ENCODE measurements around the gene EIF6. TPM values are rescaled to one million over a fixed set of nuclear protein-coding genes. Genes with fewer than 3 reads are reported as not detected.

EIF6 gene
- total RNA-seq, 1 donor from 2014 or later = 271 TPM

DNA sequence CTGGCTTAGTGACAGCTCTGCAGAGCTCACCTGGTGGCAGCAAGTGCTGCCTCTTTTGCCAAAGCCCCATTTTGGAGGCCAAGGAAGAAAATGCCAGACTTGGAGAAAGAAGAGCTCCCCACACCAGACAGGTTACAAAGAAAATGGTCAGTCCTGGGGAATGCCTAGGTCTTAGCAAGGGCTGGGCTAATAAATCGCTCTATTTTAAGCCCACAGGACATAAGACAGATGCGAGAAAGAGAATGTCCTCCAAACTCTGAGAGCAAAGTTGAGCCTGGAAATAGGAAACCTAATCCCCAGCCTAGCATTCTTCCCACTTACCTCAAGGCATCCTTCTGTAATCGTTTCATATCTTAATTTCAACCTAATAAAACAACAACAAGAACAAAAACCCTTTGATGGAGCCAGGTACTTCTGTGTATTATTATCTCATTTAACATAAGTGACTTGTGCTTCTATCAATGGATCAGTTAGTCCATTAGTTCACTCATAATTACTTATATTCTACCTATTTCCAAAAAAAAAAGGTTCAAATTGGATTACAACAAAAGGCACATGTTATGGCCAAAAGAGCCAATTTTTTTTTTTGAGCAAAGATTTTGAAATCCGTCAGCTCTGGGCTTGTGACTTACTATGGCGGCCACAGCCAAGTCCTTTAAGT lies 48.1 kb upstream of the EIF6 start:
- H3K4me1 Mint-ChIP-seq (ENCODE audit: low read depth, unreplicated experiment) = peaks cover 49% of the 10 kb centered on the region
- no peaks in the 10 kb centered on the region for H3K27me3 ChIP-seq (ENCODE audit: insufficient read depth, low read length)
- FAIRE-seq = no peak
- no peak overlapping the region for H3K9ac ChIP-seq (ENCODE audit: low read length)
- no peaks in the 10 kb centered on the region for H3K36me3 ChIP-seq (ENCODE audit: insufficient read depth, low read length)
- H3K4me2 ChIP-seq (ENCODE audit: low read length) = no peak overlapping the region
- no peak overlapping the region for H3K4me3 ChIP-seq (ENCODE audit: insufficient read depth, low read depth, low read length)
- no peaks in the 10 kb centered on the region for H3K9me3 ChIP-seq (ENCODE audit: insufficient read depth, low read depth, low read length)
- no peaks in the 10 kb centered on the region for H3K27me3 Mint-ChIP-seq (ENCODE audit: low read depth, unreplicated experiment)
- no peak overlapping the region for H3K4me3 Mint-ChIP-seq (ENCODE audit: unreplicated experiment)
- no peak overlapping the region for H3K27ac ChIP-seq (ENCODE audit: low read depth, low read length)
- H4K20me1 ChIP-seq (ENCODE audit: insufficient read depth, low read length) = no peaks in the 10 kb centered on the region
- DNase-seq (ENCODE audit: low read depth) = no peak
- H3K4me1 ChIP-seq (ENCODE audit: insufficient read depth, low read length) = no peaks in the 10 kb centered on the region
- no peak for TF ChIP-seq EZH2 (IDR thresholded peaks at IDR 0.05; ENCODE audit: insufficient read depth, low read length)
- TF ChIP-seq, protein P1, sequence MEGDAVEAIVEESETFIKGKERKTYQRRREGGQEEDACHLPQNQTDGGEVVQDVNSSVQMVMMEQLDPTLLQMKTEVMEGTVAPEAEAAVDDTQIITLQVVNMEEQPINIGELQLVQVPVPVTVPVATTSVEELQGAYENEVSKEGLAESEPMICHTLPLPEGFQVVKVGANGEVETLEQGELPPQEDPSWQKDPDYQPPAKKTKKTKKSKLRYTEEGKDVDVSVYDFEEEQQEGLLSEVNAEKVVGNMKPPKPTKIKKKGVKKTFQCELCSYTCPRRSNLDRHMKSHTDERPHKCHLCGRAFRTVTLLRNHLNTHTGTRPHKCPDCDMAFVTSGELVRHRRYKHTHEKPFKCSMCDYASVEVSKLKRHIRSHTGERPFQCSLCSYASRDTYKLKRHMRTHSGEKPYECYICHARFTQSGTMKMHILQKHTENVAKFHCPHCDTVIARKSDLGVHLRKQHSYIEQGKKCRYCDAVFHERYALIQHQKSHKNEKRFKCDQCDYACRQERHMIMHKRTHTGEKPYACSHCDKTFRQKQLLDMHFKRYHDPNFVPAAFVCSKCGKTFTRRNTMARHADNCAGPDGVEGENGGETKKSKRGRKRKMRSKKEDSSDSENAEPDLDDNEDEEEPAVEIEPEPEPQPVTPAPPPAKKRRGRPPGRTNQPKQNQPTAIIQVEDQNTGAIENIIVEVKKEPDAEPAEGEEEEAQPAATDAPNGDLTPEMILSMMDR (IDR thresholded peaks at IDR 0.05; ENCODE audit: insufficient read depth, low read depth, low read length) = no peak
- no peak overlapping the region for H3K27ac Mint-ChIP-seq (ENCODE audit: unreplicated experiment)
- no peaks in the 10 kb centered on the region for H3K9me3 Mint-ChIP-seq (ENCODE audit: unreplicated experiment)
- peaks cover 3% of the 10 kb centered on the region for H3K36me3 Mint-ChIP-seq (ENCODE audit: low read depth, unreplicated experiment)
- H2AFZ ChIP-seq (ENCODE audit: low read depth, low read length) = no peak overlapping the region
- no peaks in the 10 kb centered on the region for H3K79me2 ChIP-seq (ENCODE audit: insufficient read depth, low read length)

DNA sequence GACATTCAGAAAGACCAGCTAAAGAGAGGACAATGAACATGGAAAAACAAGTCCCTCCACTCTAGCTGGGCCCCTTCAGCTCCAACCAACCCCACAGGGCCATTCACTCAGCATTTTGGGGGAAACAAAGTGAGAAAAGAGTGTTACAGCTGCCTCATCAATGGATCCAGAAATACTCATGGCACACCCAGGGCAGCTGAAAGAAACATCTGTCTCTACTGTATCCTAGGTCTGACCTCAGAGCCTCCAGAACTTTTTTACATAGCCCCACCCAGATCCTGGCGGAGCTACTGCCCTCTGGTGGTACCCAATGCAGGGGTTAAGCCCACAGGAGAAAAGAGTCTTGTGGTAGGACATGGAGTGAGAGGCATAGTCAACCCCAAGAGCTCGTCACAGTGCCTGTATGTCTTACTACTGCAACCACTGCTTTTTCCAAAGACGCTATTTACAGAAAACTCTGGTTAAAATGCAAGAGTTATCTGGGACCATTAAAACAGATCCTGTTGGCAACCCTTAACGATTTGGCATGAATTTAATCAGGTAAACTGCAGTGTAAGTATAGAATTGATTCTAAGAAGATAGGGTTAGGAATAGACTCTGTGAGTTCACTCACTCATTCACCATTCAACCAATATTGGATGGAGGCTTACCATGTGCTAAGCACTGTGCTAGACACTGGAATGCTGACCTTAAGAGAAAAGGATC lies 45.0 kb upstream of the EIF6 start:
- H3K36me3 Mint-ChIP-seq (ENCODE audit: low read depth, unreplicated experiment) = peaks cover 5% of the 10 kb centered on the region
- FAIRE-seq = no peak

More for the DNA sequence above, 45.0 kb upstream of the EIF6 start:
- TF ChIP-seq, protein P1 (IDR thresholded peaks at IDR 0.05; ENCODE audit: insufficient read depth, low read depth, low read length) = peak; percentile 31
- no peak for TF ChIP-seq EZH2 (IDR thresholded peaks at IDR 0.05; ENCODE audit: insufficient read depth, low read length)
- Mint-ChIP-seq H3K9me3 (ENCODE audit: unreplicated experiment) (no peaks in the 10 kb centered on the region), H3K4me1 (ENCODE audit: low read depth, unreplicated experiment) (peaks cover 59% of the 10 kb centered on the region), H3K27ac (ENCODE audit: unreplicated experiment) (peak overlapping the region; percentile 15), H3K27me3 (ENCODE audit: low read depth, unreplicated experiment) (no peaks in the 10 kb centered on the region), H3K4me3 (ENCODE audit: unreplicated experiment) (no peak overlapping the region)
- no peaks in the 10 kb centered on the region for H3K9me3 ChIP-seq (ENCODE audit: insufficient read depth, low read depth, low read length)
- H3K79me2 ChIP-seq (ENCODE audit: insufficient read depth, low read length) = no peaks in the 10 kb centered on the region
- H2AFZ ChIP-seq (ENCODE audit: low read depth, low read length) = no peak overlapping the region
- no peaks in the 10 kb centered on the region for H3K27me3 ChIP-seq (ENCODE audit: insufficient read depth, low read length)
- no peaks in the 10 kb centered on the region for H3K36me3 ChIP-seq (ENCODE audit: insufficient read depth, low read length)
- no peak overlapping the region for H3K9ac ChIP-seq (ENCODE audit: low read length)
- no peaks in the 10 kb centered on the region for H4K20me1 ChIP-seq (ENCODE audit: insufficient read depth, low read length)
- no peak overlapping the region for H3K4me3 ChIP-seq (ENCODE audit: insufficient read depth, low read depth, low read length)
- no peak for DNase-seq (ENCODE audit: low read depth)
- peaks cover 7% of the 10 kb centered on the region for H3K4me1 ChIP-seq (ENCODE audit: insufficient read depth, low read length)
- H3K4me2 ChIP-seq (ENCODE audit: low read length) = no peak overlapping the region
- H3K27ac ChIP-seq (ENCODE audit: low read depth, low read length) = no peak overlapping the region
